PC-3 (cell line): ENCODE results near the gene ASB18. TPM values are rescaled to one million over a fixed set of nuclear protein-coding genes. Genes with fewer than 3 reads are reported as not detected.

Source experiments
- ATAC-seq: fragments of 200-7000 bp; cut with Tn5 transposase; 2 replicates; pipeline ENCODE4 v1.9.1; 2020; ENCODE audit warnings: mild to moderate bottlenecking, moderate library complexity
- Bru-seq: library from RNA; stranded (reverse); fragments of 400-500 nt; gene quantifications from one replicate; lab custom pipeline; 2021; lab: Mats Ljungman, UMichigan
- BruChase-seq, 2 experiments: library from RNA; stranded (reverse); fragments of 400-500 nt; gene quantifications; one replicate each; lab custom pipeline; 2021; lab: Mats Ljungman, UMichigan
- BruUV-seq: library from RNA; stranded (reverse); fragments of 400-500 nt; replicated peaks from 2 replicates; lab custom pipeline; 2021; lab: Mats Ljungman, UMichigan
- CTCF ChIA-PET: fragments of 300-600 bp; sonication (Branson Sonifier 250); formaldehyde crosslinking; loops from one replicate; lab custom pipeline; 2022; ENCODE audit warnings: antibody characterized with exemption; lab: Charles Lee
- POLR2A ChIA-PET: fragments of 300-600 bp; sonication (Branson Sonifier 250); formaldehyde crosslinking; loops from one replicate; lab custom pipeline; 2022; ENCODE audit warnings: antibody characterized with exemption; ENCODE audit not compliant: unreplicated experiment; lab: Charles Lee
- DNase-seq: peaks from one replicate; pipeline ENCODE4 v3.0.0-alpha.2; 2015
- H2AFZ ChIP-seq: fragments of 300-600 bp; sonication (generic); 2 replicates; pipeline ENCODE4 v1.6.0; 2016; ENCODE audit warnings: antibody characterized with exemption, low read length
- H3F3A ChIP-seq: fragments of 300-600 bp; sonication (generic); one replicate; pipeline ENCODE4 v1.6.0; 2017; ENCODE audit warnings: antibody characterized with exemption, low read length, control low read depth, mild to moderate bottlenecking; ENCODE audit not compliant: unreplicated experiment
- H3K27ac ChIP-seq: fragments of 300-600 bp; sonication (generic); 2 replicates; pipeline ENCODE4 v1.5.1; 2016; ENCODE audit warnings: mild to moderate bottlenecking, low read length
- H3K27me3 ChIP-seq: fragments of 300-600 bp; sonication (generic); 2 replicates; pipeline ENCODE4 v1.6.1; 2016; ENCODE audit warnings: low read length, mixed read lengths
- H3K36me3 ChIP-seq: fragments of 300-600 bp; sonication (generic); 2 replicates; pipeline ENCODE4 v1.6.1; 2016; ENCODE audit warnings: low read depth, mixed run types, low read length, mixed read lengths
- H3K4me1 ChIP-seq: fragments of 300-600 bp; sonication (generic); 2 replicates; pipeline ENCODE4 v1.5.1; 2016; ENCODE audit warnings: low read length; ENCODE audit not compliant: insufficient read depth
- H3K4me2 ChIP-seq: fragments of 300-600 bp; sonication (generic); 2 replicates; pipeline ENCODE4 v1.6.0; 2016; ENCODE audit warnings: low read length
- H3K4me3 ChIP-seq: fragments of 300-600 bp; sonication (generic); 2 replicates; pipeline ENCODE4 v1.5.1; 2016; ENCODE audit warnings: mild to moderate bottlenecking, low read length, mixed read lengths
- H3K79me2 ChIP-seq: fragments of 300-600 bp; sonication (generic); 2 replicates; pipeline ENCODE4 v1.6.1; 2017; ENCODE audit warnings: low read length, mixed read lengths
- H3K9ac ChIP-seq: fragments of 300-600 bp; sonication (generic); 2 replicates; pipeline ENCODE4 v1.6.0; 2016; ENCODE audit warnings: mild to moderate bottlenecking, low read length
- H3K9me2 ChIP-seq: fragments of 300-600 bp; sonication (generic); replicated peaks from 2 replicates; pipeline ENCODE4 v1.6.1; 2016; ENCODE audit warnings: mixed run types, low read length, mixed read lengths
- H3K9me3 ChIP-seq: fragments of 300-600 bp; sonication (generic); 2 replicates; pipeline ENCODE4 v1.6.1; 2016; ENCODE audit warnings: low read length, mixed read lengths
- H4K20me1 ChIP-seq: fragments of 300-600 bp; sonication (generic); 2 replicates; pipeline ENCODE4 v1.6.1; 2016; ENCODE audit warnings: low read length, mixed read lengths
- CTCF ChIP-seq: fragments of 300-600 bp; sonication (generic); conservative IDR thresholded peaks from 2 replicates; pipeline ENCODE4 v1.5.1; 2017; ENCODE audit warnings: antibody characterized with exemption, low read depth, mild to moderate bottlenecking, low read length
- EZH2 ChIP-seq: fragments of 300-600 bp; sonication (generic); IDR thresholded peaks from one replicate; pipeline ENCODE4 v1.6.1; 2017; ENCODE audit warnings: antibody characterized with exemption, mild to moderate bottlenecking, low read length; ENCODE audit not compliant: unreplicated experiment
- EZH2phosphoT487 ChIP-seq: fragments of 300-600 bp; sonication (generic); IDR thresholded peaks from 2 replicates; pipeline ENCODE4 v1.6.1; 2018; ENCODE audit warnings: mild to moderate bottlenecking, antibody characterized with exemption, low read length, borderline replicate concordance
- intact Hi-C: fragments of 100-400 bp; cut with micrococcal nuclease; formaldehyde crosslinking; loops from 2 replicates; pipeline ENCODE4 v1.9.0; 2023
- long read RNA-seq: library from polyadenylated mRNA; unstranded; transcript quantifications from one replicate; pipeline ENCODE4 v2.0.0, GENCODE V29; 2021; ENCODE audit not compliant: unreplicated experiment
- total RNA-seq: library from RNA; depleted of rRNA; stranded (reverse); fragments of >200 nt; gene quantifications from 2 replicates; pipeline ENCODE4 v1.2.3, GENCODE V29; 2014; rRNA removed

Gene ASB18
- total RNA-seq (0.15 TPM in 1 of 2 replicates, not detected in the other), Bru-seq, nascent RNA (percentile 16 among the genes with signal in this experiment), BruChase-seq, experiment 1, labeled RNA remaining after a 6-hour chase (percentile 23 among the genes with signal in this experiment), BruChase-seq, experiment 2, labeled RNA remaining after a 2-hour chase (percentile 26 among the genes with signal in this experiment)
- long read RNA-seq: 0 reads

GRCh38 chr2:236264256-236264655 lies at the start of gene ASB18:
Gene ASB18 (minus strand): TSS chr2:236264406. CDS start chr2:236264345, 61 bp downstream.
- H3K79me2 ChIP-seq: no peaks in the 10 kb centered on the region
- no peak within 1 kb of the TSS for H3K4me2 ChIP-seq
- no peaks in the 10 kb centered on the region for H3F3A ChIP-seq
- H3K4me3 ChIP-seq: no peak within 1 kb of the TSS
- peaks cover 3% of the 10 kb centered on the region; the same call in 1 of the 2 replicates for H3K9me3 ChIP-seq
- no peak for ATAC-seq
- H2AFZ ChIP-seq: no peak within 1 kb of the TSS
- no peaks in the 10 kb centered on the region for H4K20me1 ChIP-seq
- H3K27ac ChIP-seq: no peak within 1 kb of the TSS
- no peaks in the 10 kb centered on the region for H3K4me1 ChIP-seq
- intact Hi-C loops: no loop called here
- H3K36me3 ChIP-seq: peaks cover under 1% of the 10 kb centered on the region
- CTCF ChIA-PET: no interaction called here
- no peak for DNase-seq
- POLR2A ChIA-PET: no interaction called here
- no peak within 1 kb of the TSS for H3K9ac ChIP-seq
- TF ChIP-seq EZH2phosphoT487 (no peak), EZH2 (no peak), CTCF (no peak)
- BruUV-seq: no TSS peak
- H3K27me3 ChIP-seq: no peaks in the 10 kb centered on the region
- H3K9me2 ChIP-seq: no peaks in the 10 kb centered on the region

GRCh38 chr2:236311286-236311685 lies 47.1 kb upstream of the ASB18 start:
- no TSS peak for BruUV-seq
- ChIA-PET POLR2A (no interaction called here), CTCF (interaction anchor here (0.6 kb wide), 1 partner anchor 826 kb away, joined by 7 read pairs; no protein-coding TSS in a partner anchor)
- Histone ChIP-seq H3K27me3 (no peaks in the 10 kb centered on the region), H3K4me1 (peaks cover 8% of the 10 kb centered on the region), H3K9ac (no peak overlapping the region), H4K20me1 (no peaks in the 10 kb centered on the region), H3K4me3 (no peak overlapping the region), H3K9me3 (no peaks in the 10 kb centered on the region), H3K79me2 (no peaks in the 10 kb centered on the region), H3K4me2 (no peak overlapping the region), H3K36me3 (no peaks in the 10 kb centered on the region), H3K9me2 (no peaks in the 10 kb centered on the region), H2AFZ (no peak overlapping the region), H3F3A (no peaks in the 10 kb centered on the region), H3K27ac (no peak overlapping the region)
- no peak for ATAC-seq
- TF ChIP-seq EZH2: no peak
- no peak for TF ChIP-seq EZH2phosphoT487
- TF ChIP-seq CTCF: no peak
- no peak for DNase-seq
- intact Hi-C loops: no loop called here

GRCh38 chr2:236309669-236310029 lies 45.4 kb upstream of the ASB18 start:
- H3K4me3 ChIP-seq: no peak overlapping the region
- no peaks in the 10 kb centered on the region for H3K36me3 ChIP-seq
- peak; percentile 82 for TF ChIP-seq CTCF
- no peak for TF ChIP-seq EZH2phosphoT487
- ChIA-PET CTCF (interaction anchor here (0.5 to 0.7 kb wide), 6 partner anchors 35 to 1077 kb away, joined by 3 to 6 read pairs (median 4); no protein-coding TSS in a partner anchor), POLR2A (interaction anchor here (1.0 kb wide), 1 partner anchor 25 kb away, joined by 3 read pairs; no protein-coding TSS in a partner anchor)
- 0 out of 2 replicates have a peak overlapping the region, but pooled peaks have one; percentile 3 for H3K4me2 ChIP-seq
- no peaks in the 10 kb centered on the region for H3K27me3 ChIP-seq
- H4K20me1 ChIP-seq: no peaks in the 10 kb centered on the region
- no peak for DNase-seq
- H3K79me2 ChIP-seq: no peaks in the 10 kb centered on the region
- no peaks in the 10 kb centered on the region for H3K9me3 ChIP-seq
- no peaks in the 10 kb centered on the region for H3F3A ChIP-seq
- BruUV-seq: no TSS peak
- peak overlapping the region; percentile 59 for H2AFZ ChIP-seq
- peak overlapping the region; percentile 37; the same call in 1 of the 2 replicates for H3K9ac ChIP-seq
- ATAC-seq: peak; percentile 82
- peaks cover 8% of the 10 kb centered on the region for H3K4me1 ChIP-seq
- H3K9me2 ChIP-seq: no peaks in the 10 kb centered on the region
- peak overlapping the region; percentile 63 for H3K27ac ChIP-seq
- intact Hi-C loops: loop anchor here (1.0 kb wide), 1 partner anchor 27 kb away; no protein-coding TSS in a partner anchor
